ENCODE results near the gene ATG9B. TPM values are rescaled to one million over a fixed set of nuclear protein-coding genes. Genes with fewer than 3 reads are reported as not detected.
A peak's percentile ranks its signal among the peaks of the same experiment; 100 is the strongest.

Gene ATG9B
- total and polyA plus RNA-seq, 9 of the 15 experiments (the other 6 are each of a cell fraction or from before 2014, with no cell fraction given), result 0.29 to 8.0 (median 2.1) TPM

DNA sequence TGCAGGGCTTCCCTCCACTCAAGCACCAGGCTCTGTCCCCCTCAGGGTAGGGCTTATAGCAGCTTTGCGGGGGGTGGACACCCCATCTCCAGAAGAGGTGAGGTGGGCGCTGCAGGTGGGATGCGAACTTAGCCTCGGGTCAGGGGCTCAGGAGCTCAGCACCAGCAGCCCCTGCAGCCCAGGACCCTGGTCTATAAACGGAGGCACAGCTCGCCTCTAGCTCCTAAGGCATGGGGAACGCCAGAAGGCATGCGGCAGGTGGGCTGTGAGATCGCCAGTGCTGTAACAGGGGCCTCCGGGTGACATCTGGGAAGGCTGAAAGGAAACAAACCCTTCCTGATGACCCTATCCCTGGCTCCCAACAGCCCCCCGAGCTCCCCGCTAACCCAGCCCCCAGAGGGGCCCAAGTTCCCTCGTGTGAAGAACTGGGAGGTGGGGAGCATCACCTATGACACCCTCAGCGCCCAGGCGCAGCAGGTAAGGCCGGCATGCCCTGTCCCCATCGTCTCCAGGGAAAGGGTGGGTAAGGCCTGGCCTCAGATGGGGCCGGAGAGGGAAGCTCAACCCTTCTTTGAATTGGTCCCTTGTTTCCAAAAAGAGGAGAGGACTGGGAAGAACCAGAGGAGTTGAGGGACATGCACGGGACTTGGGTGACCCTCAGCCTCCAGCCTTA, 29.3 kb downstream of the ATG9B start (continued):
- TF ChIP-seq, protein P1, sequence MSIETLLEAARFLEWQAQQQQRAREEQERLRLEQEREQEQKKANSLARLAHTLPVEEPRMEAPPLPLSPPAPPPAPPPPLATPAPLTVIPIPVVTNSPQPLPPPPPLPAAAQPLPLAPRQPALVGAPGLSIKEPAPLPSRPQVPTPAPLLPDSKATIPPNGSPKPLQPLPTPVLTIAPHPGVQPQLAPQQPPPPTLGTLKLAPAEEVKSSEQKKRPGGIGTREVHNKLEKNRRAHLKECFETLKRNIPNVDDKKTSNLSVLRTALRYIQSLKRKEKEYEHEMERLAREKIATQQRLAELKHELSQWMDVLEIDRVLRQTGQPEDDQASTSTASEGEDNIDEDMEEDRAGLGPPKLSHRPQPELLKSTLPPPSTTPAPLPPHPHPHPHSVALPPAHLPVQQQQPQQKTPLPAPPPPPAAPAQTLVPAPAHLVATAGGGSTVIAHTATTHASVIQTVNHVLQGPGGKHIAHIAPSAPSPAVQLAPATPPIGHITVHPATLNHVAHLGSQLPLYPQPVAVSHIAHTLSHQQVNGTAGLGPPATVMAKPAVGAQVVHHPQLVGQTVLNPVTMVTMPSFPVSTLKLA (conservative IDR thresholded peaks at IDR 0.05), result 0 out of 4 replicates have a peak, but pooled peaks of 1 of the 2 experiments have one; percentile 11
- TF ChIP-seq, protein P2, sequence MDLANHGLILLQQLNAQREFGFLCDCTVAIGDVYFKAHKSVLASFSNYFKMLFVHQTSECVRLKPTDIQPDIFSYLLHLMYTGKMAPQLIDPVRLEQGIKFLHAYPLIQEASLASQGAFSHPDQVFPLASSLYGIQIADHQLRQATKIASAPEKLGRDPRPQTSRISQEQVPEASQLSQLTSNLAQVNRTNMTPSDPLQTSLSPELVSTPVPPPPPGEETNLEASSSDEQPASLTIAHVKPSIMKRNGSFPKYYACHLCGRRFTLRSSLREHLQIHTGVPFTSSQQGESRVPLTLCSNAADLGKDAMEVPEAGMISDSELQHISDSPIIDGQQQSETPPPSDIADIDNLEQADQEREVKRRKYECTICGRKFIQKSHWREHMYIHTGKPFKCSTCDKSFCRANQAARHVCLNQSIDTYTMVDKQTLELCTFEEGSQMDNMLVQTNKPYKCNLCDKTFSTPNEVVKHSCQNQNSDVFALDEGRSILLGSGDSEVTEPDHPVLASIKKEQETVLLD (IDR thresholded peaks at IDR 0.05), result no peak
- TF ChIP-seq GTF2F1 (IDR thresholded peaks at IDR 0.05; ENCODE audit: low read depth, low read length), result no peak
- no peak for TF ChIP-seq DACH1 (IDR thresholded peaks at IDR 0.05; ENCODE audit: partially characterized antibody)
- TF ChIP-seq, protein P3, sequence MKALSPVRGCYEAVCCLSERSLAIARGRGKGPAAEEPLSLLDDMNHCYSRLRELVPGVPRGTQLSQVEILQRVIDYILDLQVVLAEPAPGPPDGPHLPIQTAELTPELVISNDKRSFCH (CRISPR knock-in tag; IDR thresholded peaks at IDR 0.05), result no peak
- TF ChIP-seq, protein P3 (tag; IDR thresholded peaks at IDR 0.05), result no peak
- TF ChIP-seq, protein P4, sequence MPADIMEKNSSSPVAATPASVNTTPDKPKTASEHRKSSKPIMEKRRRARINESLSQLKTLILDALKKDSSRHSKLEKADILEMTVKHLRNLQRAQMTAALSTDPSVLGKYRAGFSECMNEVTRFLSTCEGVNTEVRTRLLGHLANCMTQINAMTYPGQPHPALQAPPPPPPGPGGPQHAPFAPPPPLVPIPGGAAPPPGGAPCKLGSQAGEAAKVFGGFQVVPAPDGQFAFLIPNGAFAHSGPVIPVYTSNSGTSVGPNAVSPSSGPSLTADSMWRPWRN (IDR thresholded peaks at IDR 0.05; ENCODE audit: low read depth), result no peak
- no peak for TF ChIP-seq RAD51 (IDR thresholded peaks at IDR 0.05; ENCODE audit: borderline replicate concordance, low read depth)
- TF ChIP-seq SIX5 (IDR thresholded peaks at IDR 0.05; ENCODE audit: borderline replicate concordance in 1 of 2, insufficient read depth in 1 of 2, low read depth in 1 of 2, low read length in 2 of 2), result no peak
- TF ChIP-seq, protein P5, sequence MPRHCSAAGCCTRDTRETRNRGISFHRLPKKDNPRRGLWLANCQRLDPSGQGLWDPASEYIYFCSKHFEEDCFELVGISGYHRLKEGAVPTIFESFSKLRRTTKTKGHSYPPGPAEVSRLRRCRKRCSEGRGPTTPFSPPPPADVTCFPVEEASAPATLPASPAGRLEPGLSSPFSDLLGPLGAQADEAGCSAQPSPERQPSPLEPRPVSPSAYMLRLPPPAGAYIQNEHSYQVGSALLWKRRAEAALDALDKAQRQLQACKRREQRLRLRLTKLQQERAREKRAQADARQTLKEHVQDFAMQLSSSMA (CRISPR knock-in tag; IDR thresholded peaks at IDR 0.05), result no peak
- no peak for TF ChIP-seq PTRF (tag; IDR thresholded peaks at IDR 0.05)
- TF ChIP-seq EWSR1 (IDR thresholded peaks at IDR 0.05; ENCODE audit: borderline replicate concordance, low read depth, partially characterized antibody), result no peak
- TF ChIP-seq NR3C1 (CRISPR knock-in tag; IDR thresholded peaks at IDR 0.05), result 0 out of 2 replicates have a peak, but pooled peaks have one; percentile 22
- TF ChIP-seq RNF2 (IDR thresholded peaks at IDR 0.05), result no peak
- TF ChIP-seq, protein P6, sequence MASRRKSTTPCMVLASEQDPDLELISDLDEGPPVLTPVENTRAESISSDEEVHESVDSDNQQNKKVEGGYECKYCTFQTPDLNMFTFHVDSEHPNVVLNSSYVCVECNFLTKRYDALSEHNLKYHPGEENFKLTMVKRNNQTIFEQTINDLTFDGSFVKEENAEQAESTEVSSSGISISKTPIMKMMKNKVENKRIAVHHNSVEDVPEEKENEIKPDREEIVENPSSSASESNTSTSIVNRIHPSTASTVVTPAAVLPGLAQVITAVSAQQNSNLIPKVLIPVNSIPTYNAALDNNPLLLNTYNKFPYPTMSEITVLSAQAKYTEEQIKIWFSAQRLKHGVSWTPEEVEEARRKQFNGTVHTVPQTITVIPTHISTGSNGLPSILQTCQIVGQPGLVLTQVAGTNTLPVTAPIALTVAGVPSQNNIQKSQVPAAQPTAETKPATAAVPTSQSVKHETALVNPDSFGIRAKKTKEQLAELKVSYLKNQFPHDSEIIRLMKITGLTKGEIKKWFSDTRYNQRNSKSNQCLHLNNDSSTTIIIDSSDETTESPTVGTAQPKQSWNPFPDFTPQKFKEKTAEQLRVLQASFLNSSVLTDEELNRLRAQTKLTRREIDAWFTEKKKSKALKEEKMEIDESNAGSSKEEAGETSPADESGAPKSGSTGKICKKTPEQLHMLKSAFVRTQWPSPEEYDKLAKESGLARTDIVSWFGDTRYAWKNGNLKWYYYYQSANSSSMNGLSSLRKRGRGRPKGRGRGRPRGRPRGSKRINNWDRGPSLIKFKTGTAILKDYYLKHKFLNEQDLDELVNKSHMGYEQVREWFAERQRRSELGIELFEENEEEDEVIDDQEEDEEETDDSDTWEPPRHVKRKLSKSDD (conservative IDR thresholded peaks at IDR 0.05; ENCODE audit: low read length), result no peak
- TF ChIP-seq, protein P7, sequence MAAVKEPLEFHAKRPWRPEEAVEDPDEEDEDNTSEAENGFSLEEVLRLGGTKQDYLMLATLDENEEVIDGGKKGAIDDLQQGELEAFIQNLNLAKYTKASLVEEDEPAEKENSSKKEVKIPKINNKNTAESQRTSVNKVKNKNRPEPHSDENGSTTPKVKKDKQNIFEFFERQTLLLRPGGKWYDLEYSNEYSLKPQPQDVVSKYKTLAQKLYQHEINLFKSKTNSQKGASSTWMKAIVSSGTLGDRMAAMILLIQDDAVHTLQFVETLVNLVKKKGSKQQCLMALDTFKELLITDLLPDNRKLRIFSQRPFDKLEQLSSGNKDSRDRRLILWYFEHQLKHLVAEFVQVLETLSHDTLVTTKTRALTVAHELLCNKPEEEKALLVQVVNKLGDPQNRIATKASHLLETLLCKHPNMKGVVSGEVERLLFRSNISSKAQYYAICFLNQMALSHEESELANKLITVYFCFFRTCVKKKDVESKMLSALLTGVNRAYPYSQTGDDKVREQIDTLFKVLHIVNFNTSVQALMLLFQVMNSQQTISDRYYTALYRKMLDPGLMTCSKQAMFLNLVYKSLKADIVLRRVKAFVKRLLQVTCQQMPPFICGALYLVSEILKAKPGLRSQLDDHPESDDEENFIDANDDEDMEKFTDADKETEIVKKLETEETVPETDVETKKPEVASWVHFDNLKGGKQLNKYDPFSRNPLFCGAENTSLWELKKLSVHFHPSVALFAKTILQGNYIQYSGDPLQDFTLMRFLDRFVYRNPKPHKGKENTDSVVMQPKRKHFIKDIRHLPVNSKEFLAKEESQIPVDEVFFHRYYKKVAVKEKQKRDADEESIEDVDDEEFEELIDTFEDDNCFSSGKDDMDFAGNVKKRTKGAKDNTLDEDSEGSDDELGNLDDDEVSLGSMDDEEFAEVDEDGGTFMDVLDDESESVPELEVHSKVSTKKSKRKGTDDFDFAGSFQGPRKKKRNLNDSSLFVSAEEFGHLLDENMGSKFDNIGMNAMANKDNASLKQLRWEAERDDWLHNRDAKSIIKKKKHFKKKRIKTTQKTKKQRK (IDR thresholded peaks at IDR 0.05; ENCODE audit: borderline replicate concordance, low read depth, low read length), result no peak
